A549 treated with GW870086 at 1 μM for 4 hours (cell line): ENCODE data around the gene LRRC40. TPM values are rescaled to one million over a fixed set of nuclear protein-coding genes. Genes with fewer than 3 reads are reported as not detected.

Experiments
- total RNA-seq: library from RNA; stranded (reverse); fragments of 200-300 nt; extraction: Qiagen RNA extraction; gene quantifications from 5 replicates; pipeline ENCODE4 v1.2.3, GENCODE V29; 2022; ENCODE audit warnings: low read depth

LRRC40 gene
- total RNA-seq, result 7.5 to 11.2 TPM (median 9.6 TPM) in 5 replicates

GRCh38 chr1:70205434-70206118, at the start of gene LRRC40:
Gene LRRC40, minus strand, starts transcription at chr1:70205579. Its CDS starts 39 bp downstream, at chr1:70205540.

DNA sequence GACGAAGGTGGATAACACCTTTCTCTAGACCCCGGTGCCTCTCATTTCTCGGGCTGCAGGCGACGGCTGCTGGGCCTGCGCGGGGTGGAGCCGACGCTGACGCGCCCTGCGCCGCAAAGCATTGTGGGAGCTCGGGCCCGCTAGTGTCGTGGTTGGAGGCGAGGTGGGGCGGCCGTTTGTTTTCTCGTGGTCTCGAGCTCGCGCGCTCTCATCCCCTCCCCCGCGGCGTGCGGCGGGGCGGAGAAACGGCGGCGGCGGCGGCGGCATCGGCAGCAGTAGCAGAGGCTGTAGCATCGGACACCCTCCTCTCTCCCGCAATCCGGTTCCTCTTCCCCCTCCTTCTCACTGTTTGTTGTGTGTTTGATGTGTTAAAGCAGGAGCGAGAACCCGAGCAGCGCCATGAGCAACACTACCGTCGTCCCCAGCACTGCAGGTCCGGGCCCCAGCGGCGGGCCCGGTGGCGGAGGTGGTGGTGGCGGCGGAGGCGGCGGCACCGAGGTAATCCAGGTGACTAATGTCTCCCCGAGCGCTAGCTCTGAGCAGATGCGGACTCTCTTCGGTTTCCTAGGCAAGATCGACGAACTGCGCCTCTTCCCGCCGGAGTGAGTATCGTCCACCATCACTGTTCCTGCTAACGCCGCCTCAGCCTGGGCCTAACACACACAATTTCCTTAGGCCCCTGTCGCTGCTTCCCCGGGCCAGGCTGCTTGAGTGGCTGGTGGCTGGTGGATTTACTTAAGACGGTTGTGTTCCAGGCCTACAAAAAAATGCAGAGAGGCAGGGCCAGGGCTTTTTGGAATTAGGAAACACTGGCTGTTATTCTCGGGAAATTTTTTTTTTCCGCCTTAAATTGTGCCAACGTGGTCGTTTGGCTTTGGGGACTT, 16.1 kb upstream of the LRRC40 start, which contains the start of gene SRSF11:
TSS of gene SRSF11 (plus strand) at position 143 of the 884 bp plus-strand sequence. CDS start at position 400, 257 bp downstream.

Other genes with a start within 250 kb of the LRRC40 start
- 55.0 to 81.6 TPM (median 70.7 TPM) in 5 replicates for gene SRSF11, start 15.8 kb upstream of the LRRC40 start, total RNA-seq
- 6.7 to 9.3 TPM (median 7.9 TPM) in 5 replicates for gene ANKRD13C, start 149.1 kb upstream of the LRRC40 start, total RNA-seq
- 1.1 to 2.3 TPM (median 1.7 TPM) in 5 replicates for gene CTH, start 205.7 kb upstream of the LRRC40 start, total RNA-seq